BJ (cell line): ENCODE data around the gene TAF3. TPM values are rescaled to one million over a fixed set of nuclear protein-coding genes. Genes with fewer than 3 reads are reported as not detected.

Source experiments
- CTCF ChIA-PET: fragments of 350-600 bp; formaldehyde crosslinking; extraction: SDS; loops from one replicate; lab custom pipeline; 2021; ENCODE audit warnings: antibody characterized with exemption, inconsistent platforms; lab: Yijun Ruan, JAX
- POLR2A ChIA-PET: fragments of 300-600 bp; sonication (Branson Sonifier 250); formaldehyde crosslinking; extraction: SDS; loops from one replicate; lab custom pipeline; 2021; ENCODE audit warnings: antibody characterized with exemption; lab: Charles Lee
- DNase-seq: peaks from one replicate; pipeline ENCODE4 v3.0.0-alpha.2; 2011; ENCODE audit warnings: low read depth
- H3K27me3 ChIP-seq: 2 replicates; pipeline ENCODE4 v1.6.0; 2011; ENCODE audit warnings: low read length; ENCODE audit not compliant: control insufficient read depth, insufficient read depth
- H3K36me3 ChIP-seq: 2 replicates; pipeline ENCODE4 v1.5.1; 2011; ENCODE audit warnings: low read length; ENCODE audit not compliant: control insufficient read depth, insufficient read depth
- H3K4me3 ChIP-seq: 2 replicates; pipeline ENCODE4 v1.5.1; 2011; ENCODE audit warnings: low read depth, mild to moderate bottlenecking, control low read depth, low read length
- polyA plus RNA-seq: library from polyadenylated mRNA; depleted of rRNA; stranded (reverse); fragments of >200 nt; gene quantifications from 2 replicates; pipeline ENCODE4 v1.2.3, GENCODE V29; 2011
- TF ChIP-seq, protein P1 (sequence below): IDR thresholded peaks from 2 replicates; pipeline ENCODE4 v1.5.1; 2011; ENCODE audit warnings: low read depth, mild to moderate bottlenecking, control low read depth, inconsistent platforms, low read length, moderate library complexity; ENCODE audit not compliant: insufficient read depth

The TAF3 gene
- polyA plus RNA-seq, 1 experiment = 1.8 TPM

DNA sequence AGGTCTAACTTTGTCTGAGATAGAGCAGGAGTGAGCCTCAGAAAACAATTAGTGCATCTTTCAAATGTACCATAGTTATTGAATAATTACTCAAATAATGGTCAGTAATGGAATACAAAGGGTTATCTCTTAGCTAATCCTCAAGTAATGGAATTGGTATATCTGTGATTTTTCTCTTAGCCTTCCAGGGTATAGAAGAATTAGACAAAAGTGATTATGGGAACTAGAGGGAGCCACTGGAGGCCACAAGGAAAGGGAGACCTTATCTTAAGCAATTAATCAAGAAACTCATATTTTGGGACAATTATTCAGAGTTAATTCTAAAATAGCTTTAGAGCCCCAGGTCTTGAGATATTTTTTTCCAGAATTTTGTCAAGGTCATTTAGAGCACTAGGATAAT is 126.2 kb downstream of the TAF3 start:
- POLR2A ChIA-PET = no interaction called here
- CTCF ChIA-PET = no interaction called here
- Histone ChIP-seq H3K4me3 (no peak overlapping the region), H3K36me3 (no peaks in the 10 kb centered on the region), H3K27me3 (no peaks in the 10 kb centered on the region)
- TF ChIP-seq, protein P1, sequence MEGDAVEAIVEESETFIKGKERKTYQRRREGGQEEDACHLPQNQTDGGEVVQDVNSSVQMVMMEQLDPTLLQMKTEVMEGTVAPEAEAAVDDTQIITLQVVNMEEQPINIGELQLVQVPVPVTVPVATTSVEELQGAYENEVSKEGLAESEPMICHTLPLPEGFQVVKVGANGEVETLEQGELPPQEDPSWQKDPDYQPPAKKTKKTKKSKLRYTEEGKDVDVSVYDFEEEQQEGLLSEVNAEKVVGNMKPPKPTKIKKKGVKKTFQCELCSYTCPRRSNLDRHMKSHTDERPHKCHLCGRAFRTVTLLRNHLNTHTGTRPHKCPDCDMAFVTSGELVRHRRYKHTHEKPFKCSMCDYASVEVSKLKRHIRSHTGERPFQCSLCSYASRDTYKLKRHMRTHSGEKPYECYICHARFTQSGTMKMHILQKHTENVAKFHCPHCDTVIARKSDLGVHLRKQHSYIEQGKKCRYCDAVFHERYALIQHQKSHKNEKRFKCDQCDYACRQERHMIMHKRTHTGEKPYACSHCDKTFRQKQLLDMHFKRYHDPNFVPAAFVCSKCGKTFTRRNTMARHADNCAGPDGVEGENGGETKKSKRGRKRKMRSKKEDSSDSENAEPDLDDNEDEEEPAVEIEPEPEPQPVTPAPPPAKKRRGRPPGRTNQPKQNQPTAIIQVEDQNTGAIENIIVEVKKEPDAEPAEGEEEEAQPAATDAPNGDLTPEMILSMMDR = no peak
- DNase-seq = no peak

DNA sequence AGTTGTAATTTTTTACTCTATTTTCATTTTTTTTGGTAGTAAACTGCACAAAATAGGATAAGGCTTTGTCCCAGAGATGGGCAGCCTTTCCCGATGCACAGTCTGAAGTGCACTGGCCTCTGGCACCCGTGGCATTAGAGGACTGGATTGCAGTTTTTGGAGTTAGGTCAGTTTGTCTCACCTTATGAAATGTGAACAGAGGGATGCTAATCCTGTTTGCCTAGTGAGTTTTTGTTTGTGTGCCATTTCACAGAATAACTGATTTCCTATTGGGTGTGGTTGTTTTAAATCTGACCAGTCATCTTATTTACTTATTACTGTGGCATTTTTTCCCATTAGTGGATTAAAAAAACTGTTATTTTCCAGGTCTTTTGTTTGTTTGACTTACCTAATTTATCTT is 126.7 kb downstream of the TAF3 start:
- no peak for DNase-seq
- Histone ChIP-seq H3K4me3 (no peak overlapping the region), H3K27me3 (no peaks in the 10 kb centered on the region), H3K36me3 (no peaks in the 10 kb centered on the region)
- TF ChIP-seq, protein P1 = no peak
- ChIA-PET POLR2A (no interaction called here), CTCF (no interaction called here)

DNA sequence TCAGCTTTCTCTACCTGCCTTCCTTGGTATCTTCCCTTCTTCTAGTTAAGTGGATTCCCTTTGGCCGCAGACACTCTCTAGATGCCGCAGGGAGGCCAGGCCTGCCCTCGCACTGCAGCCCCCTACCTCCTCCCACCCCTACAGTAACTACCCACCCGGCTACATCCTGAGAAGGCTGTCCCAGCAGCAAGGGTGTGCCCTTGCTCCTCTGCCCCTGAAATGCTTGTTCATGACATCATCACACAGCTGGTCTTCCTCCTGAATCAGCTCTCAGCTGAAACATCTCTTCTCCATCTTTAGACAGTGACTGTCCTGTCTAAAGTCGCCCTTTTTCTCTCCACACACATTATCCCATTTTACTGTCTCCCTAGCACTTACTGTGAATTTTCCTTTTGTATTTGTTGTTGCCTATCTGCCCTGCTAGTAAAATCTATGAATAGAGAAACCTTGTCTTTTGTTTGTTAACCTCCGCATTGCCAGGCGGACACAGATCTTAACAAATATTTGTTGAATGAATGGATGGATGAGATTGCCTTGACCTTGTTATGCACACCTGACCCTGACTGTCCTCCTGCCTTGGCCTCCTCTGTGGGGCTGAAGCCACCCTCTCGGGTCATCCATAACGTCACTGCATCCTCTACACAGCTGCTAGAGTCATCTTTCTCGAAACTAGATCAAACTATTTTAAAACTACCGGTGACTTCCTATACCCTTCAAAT is 127.3 kb downstream of the TAF3 start:
- Histone ChIP-seq H3K36me3 (no peaks in the 10 kb centered on the region), H3K27me3 (no peaks in the 10 kb centered on the region), H3K4me3 (no peak overlapping the region)
- DNase-seq = no peak
- TF ChIP-seq, protein P1 = no peak
- ChIA-PET POLR2A (no interaction called here), CTCF (no interaction called here)

DNA sequence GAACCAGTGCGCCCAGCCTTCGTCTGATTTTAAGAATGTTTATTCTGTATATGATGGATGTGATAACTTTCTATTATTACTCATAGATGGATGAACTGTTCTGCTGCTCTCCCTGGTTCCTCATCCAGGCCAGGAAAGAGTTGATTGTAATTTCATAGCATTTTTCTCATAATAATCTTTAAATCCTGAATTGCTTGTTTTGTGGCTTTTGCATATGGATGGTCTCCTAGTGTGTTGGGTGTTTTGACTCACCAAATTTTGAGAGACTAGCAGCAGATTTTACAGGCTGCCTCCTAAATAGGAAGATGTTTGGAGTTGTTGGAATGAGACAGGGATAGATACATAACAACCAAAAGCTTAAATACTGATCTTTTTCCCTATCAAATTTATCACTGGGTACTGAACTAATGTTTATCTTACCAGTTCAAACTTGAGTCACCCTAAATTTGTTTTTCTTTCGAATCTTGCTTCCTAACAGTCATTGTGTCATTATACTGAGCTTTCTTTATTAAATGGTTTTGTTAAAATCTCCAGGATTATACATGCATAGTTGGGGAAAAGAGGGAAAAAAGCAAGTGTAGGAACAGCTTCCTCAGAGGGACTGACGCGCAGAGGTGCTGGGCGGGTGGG is 130.2 kb downstream of the TAF3 start:
- Histone ChIP-seq H3K4me3 (no peak overlapping the region), H3K36me3 (no peaks in the 10 kb centered on the region), H3K27me3 (no peaks in the 10 kb centered on the region)
- ChIA-PET POLR2A (no interaction called here), CTCF (no interaction called here)
- no peak for DNase-seq
- TF ChIP-seq, protein P1 = no peak

DNA sequence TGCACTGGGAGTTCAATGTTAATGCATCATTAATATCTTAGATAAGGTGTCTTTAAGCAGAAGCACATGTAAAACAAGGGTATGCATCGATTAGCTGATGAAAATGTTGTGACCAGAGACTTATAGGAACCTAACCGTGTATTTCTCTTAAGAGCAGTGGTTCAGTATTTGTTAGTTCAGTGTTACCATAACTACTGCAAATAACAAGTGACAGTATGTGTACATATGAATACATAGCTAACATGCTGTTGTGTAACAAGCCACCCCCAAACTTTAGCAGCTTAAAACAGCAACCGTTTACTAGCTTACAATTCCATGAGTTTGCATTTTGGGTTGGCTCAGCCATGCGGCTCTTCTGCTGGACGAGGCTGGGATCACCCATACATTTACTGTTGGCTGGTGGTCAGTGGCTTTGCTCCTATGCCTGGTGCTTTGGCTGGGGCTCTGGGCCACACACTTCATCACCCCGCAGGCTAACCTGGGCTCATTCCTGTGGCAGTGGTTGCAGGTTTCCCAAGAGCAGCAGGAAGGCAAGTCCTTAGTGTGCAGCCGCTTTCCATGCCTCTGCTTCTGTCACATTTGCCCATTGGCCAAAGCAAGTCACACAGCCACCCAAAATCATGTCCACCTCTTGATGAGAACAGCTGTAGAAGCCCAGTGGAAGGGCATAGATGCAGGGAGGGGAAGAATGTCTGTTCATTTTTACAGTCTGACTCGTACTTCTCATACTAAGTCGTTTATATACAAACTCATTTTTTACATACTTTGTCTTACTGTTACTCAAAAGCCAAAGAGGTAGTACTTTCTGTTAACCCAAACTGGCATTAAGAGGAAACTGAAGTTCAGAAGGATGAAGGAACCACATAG is 132.9 kb downstream of the TAF3 start:
- ChIA-PET CTCF (no interaction called here), POLR2A (no interaction called here)
- no peak for DNase-seq
- TF ChIP-seq, protein P1 = no peak
- no peak overlapping the region for H3K4me3 ChIP-seq
- no peaks in the 10 kb centered on the region for H3K36me3 ChIP-seq
- no peaks in the 10 kb centered on the region for H3K27me3 ChIP-seq
